Natural killer cell treated with Interleukin-12 subunit alpha and Interleukin-12 subunit beta and Interleukin-15 and Interleukin-18, amount 100 ng/mL, for 72 hours (primary cell): ENCODE results near the gene USP15. TPM values are rescaled to one million over a fixed set of nuclear protein-coding genes. Genes with fewer than 3 reads are reported as not detected.

Experiments used
- ATAC-seq, 2 donors: fragments of 150-1000 bp; cut with Tn5 transposase in 1 of 2; sonication (Bioruptor Pico), chemical (Tn5 transposase) in 1 of 2; 2 replicates each; pipeline ENCODE4 v1.10.0; 2021
- DNase-seq: peaks from one replicate; pipeline ENCODE4 v3.0.0; 2022; ENCODE audit warnings: low spot score
- H3K27ac Mint-ChIP-seq, 2 donors: 1 replicate in 1 of 2; 2 replicates in 1 of 2; pipeline ENCODE4 v1.8.0; 2022; ENCODE audit warnings: mixed read lengths in 2 of 2, mild to moderate bottlenecking in 1 of 2, moderate library complexity in 1 of 2
- H3K27me3 Mint-ChIP-seq, 2 donors: 1 replicate in 1 of 2; 2 replicates in 1 of 2; pipeline ENCODE4 v1.8.0; 2022; ENCODE audit warnings: mixed read lengths in 2 of 2
- H3K36me3 Mint-ChIP-seq: one replicate; pipeline ENCODE4 v1.8.0; 2022; ENCODE audit warnings: mixed read lengths
- H3K4me1 Mint-ChIP-seq, 2 donors: 1 replicate in 1 of 2; 2 replicates in 1 of 2; pipeline ENCODE4 v1.8.0; 2022; ENCODE audit warnings: low read depth in 2 of 2, mixed read lengths in 2 of 2, mild to moderate bottlenecking in 1 of 2
- H3K4me3 Mint-ChIP-seq: one replicate; pipeline ENCODE4 v1.8.0; 2022; ENCODE audit warnings: mixed read lengths
- H3K9me3 Mint-ChIP-seq: 2 replicates; pipeline ENCODE4 v1.8.0; 2022; ENCODE audit warnings: mixed read lengths
- total RNA-seq, 2 donors: library from RNA; stranded (reverse); gene quantifications; one replicate each; pipeline ENCODE4 v1.2.3, GENCODE V29; 2022

USP15 gene
- total RNA-seq, 2 donors from 2014 or later, result 154 to 159 TPM

- peaks cover 37 to 50% of the 10 kb centered on the region in 2 donors for H3K4me1 Mint-ChIP-seq
- ATAC-seq (no peak), DNase-seq (no peak)
- no peaks in the 10 kb centered on the region for H3K9me3 Mint-ChIP-seq
- peak overlapping the region; percentile 100 for H3K4me3 Mint-ChIP-seq
- H3K27me3 Mint-ChIP-seq, result no peaks in the 10 kb centered on the region
- H3K36me3 Mint-ChIP-seq, result peaks cover 17% of the 10 kb centered on the region
- peak overlapping the region; percentile 98 to 99 for H3K27ac Mint-ChIP-seq
Measured at GRCh38 chr12:62261876-62262517, 1.8 kb downstream of the USP15 start.

GRCh38 chr12:62263232-62263631, 3.0 kb downstream of the USP15 start:
- no peaks in the 10 kb centered on the region for H3K27me3 Mint-ChIP-seq
- H3K4me3 Mint-ChIP-seq, result peak overlapping the region; percentile 85
- peaks cover 46 to 59% of the 10 kb centered on the region in 2 donors for H3K4me1 Mint-ChIP-seq
- DNase-seq, result no peak
- H3K9me3 Mint-ChIP-seq, result no peaks in the 10 kb centered on the region
- H3K27ac Mint-ChIP-seq, result peak overlapping the region; percentile 96 to 99
- peaks cover 17% of the 10 kb centered on the region for H3K36me3 Mint-ChIP-seq
- no peak for ATAC-seq

- Mint-ChIP-seq H3K27me3 (no peaks in the 10 kb centered on the region), H3K36me3 (peaks cover 17% of the 10 kb centered on the region), H3K27ac (peak overlapping the region; percentile 96 to 99), H3K4me3 (peak overlapping the region; percentile 85), H3K9me3 (no peaks in the 10 kb centered on the region), H3K4me1 (peaks cover 50 to 60% of the 10 kb centered on the region in 2 donors)
- DNase-seq (no peak), ATAC-seq (no peak)
Measured at GRCh38 chr12:62263966-62264365, 3.8 kb downstream of the USP15 start.

DNA sequence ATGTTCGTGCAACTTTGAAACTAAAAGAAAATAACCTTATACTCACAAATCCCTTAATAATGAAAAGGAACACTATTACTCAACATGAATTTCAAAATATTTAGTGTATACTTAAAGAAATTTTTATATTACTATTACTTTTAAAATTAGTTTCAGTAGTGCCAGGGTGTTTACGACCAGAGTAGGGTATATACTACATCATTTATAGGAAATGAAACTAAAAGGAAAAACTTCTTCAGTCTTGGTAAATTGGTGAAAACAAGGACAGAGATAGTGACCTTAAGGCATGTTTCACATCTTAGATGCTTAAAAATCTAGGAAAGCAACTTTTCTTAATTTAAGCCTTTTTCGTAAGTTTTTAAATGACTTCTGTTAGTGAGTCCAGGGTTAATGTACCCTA, 4.5 kb downstream of the USP15 start:
- peak overlapping the region; percentile 96 to 99 for H3K27ac Mint-ChIP-seq
- no peaks in the 10 kb centered on the region for H3K27me3 Mint-ChIP-seq
- H3K36me3 Mint-ChIP-seq, result peaks cover 17% of the 10 kb centered on the region
- H3K4me1 Mint-ChIP-seq, result peaks cover 48 to 59% of the 10 kb centered on the region in 2 donors
- DNase-seq, result no peak
- no peaks in the 10 kb centered on the region for H3K9me3 Mint-ChIP-seq
- peak overlapping the region; percentile 85 for H3K4me3 Mint-ChIP-seq
- no peak for ATAC-seq

GRCh38 chr12:62265511-62265910, 5.3 kb downstream of the USP15 start:
- Mint-ChIP-seq H3K4me1 (peaks cover 55 to 66% of the 10 kb centered on the region in 2 donors), H3K36me3 (peaks cover 14% of the 10 kb centered on the region), H3K27me3 (no peaks in the 10 kb centered on the region), H3K4me3 (peak overlapping the region; percentile 85), H3K27ac (peak overlapping the region; percentile 96 to 99), H3K9me3 (no peaks in the 10 kb centered on the region)
- DNase-seq (no peak), ATAC-seq (no peak)

DNA sequence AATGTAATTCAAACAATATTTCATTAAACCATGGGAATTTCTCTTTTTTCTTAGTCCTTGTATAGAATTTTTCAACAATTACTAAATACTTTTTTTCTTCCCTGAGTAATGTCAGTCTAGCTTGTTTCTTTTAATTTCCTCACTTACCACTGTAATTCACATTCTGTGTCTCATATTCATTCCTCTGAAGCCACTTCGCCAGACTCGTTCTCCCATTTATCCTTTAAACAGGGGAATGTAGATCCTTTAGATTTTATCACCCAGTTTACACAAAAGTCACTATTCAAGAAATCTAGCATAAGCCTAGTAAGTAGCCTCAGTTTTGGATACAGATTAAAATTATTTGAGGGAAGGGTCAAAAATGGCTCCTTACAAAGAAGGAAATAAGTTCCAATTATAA, 6.8 kb downstream of the USP15 start:
- Mint-ChIP-seq H3K27ac (peak overlapping the region; percentile 43 to 78), H3K4me1 (peaks cover 59 to 77% of the 10 kb centered on the region in 2 donors), H3K4me3 (no peak overlapping the region), H3K9me3 (no peaks in the 10 kb centered on the region), H3K27me3 (no peaks in the 10 kb centered on the region), H3K36me3 (peaks cover 9% of the 10 kb centered on the region)
- no peak for DNase-seq
- ATAC-seq, result no peak

GRCh38 chr12:62267480-62267879, 7.3 kb downstream of the USP15 start:
- Mint-ChIP-seq H3K4me3 (peak overlapping the region; percentile 27), H3K27ac (peak overlapping the region; percentile 43 to 78), H3K9me3 (no peaks in the 10 kb centered on the region), H3K4me1 (peaks cover 61 to 80% of the 10 kb centered on the region in 2 donors), H3K36me3 (peaks cover 9% of the 10 kb centered on the region), H3K27me3 (no peaks in the 10 kb centered on the region)
- ATAC-seq, result no peak
- no peak for DNase-seq

- Mint-ChIP-seq H3K4me3 (peak overlapping the region; percentile 44), H3K36me3 (peaks cover 9% of the 10 kb centered on the region), H3K9me3 (no peaks in the 10 kb centered on the region), H3K4me1 (peaks cover 64 to 80% of the 10 kb centered on the region in 2 donors), H3K27ac (peak overlapping the region; percentile 38 to 87), H3K27me3 (no peaks in the 10 kb centered on the region)
- peak; percentile 56 to 81 for ATAC-seq
- DNase-seq, result no peak
Measured at GRCh38 chr12:62268956-62269355, 8.8 kb downstream of the USP15 start.

- Mint-ChIP-seq H3K27me3 (no peaks in the 10 kb centered on the region), H3K4me3 (no peak overlapping the region), H3K4me1 (peaks cover 62 to 80% of the 10 kb centered on the region in 2 donors), H3K9me3 (no peaks in the 10 kb centered on the region), H3K36me3 (peaks cover 4% of the 10 kb centered on the region), H3K27ac (peak overlapping the region; percentile 52 to 80)
- ATAC-seq (no peak), DNase-seq (no peak)
Measured at GRCh38 chr12:62269464-62270228, 9.4 kb downstream of the USP15 start.

DNA sequence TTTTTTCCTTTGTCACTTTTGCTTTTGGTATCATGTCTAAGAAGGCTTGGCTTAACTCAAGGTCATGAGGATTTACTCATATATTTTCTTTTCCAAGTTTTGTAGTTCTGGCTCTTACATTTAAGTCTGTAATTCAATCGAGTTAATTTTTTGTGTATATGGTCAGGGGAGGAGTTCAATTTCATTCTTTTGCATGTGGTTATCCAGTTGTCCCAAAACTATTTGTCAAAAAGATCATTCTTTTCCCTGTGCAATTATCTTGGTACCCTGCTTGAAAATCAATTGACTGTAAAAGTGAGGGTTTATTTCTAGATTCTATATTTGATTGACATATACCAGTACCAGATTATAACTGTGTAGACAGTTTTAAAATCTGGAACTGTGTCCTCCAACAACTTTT, 10.2 kb downstream of the USP15 start:
- Mint-ChIP-seq H3K9me3 (no peaks in the 10 kb centered on the region), H3K36me3 (no peaks in the 10 kb centered on the region), H3K27me3 (no peaks in the 10 kb centered on the region), H3K27ac (peak overlapping the region; percentile 52 to 80), H3K4me3 (peak overlapping the region; percentile 47), H3K4me1 (peaks cover 66 to 83% of the 10 kb centered on the region in 2 donors)
- ATAC-seq (no peak), DNase-seq (no peak)

DNA sequence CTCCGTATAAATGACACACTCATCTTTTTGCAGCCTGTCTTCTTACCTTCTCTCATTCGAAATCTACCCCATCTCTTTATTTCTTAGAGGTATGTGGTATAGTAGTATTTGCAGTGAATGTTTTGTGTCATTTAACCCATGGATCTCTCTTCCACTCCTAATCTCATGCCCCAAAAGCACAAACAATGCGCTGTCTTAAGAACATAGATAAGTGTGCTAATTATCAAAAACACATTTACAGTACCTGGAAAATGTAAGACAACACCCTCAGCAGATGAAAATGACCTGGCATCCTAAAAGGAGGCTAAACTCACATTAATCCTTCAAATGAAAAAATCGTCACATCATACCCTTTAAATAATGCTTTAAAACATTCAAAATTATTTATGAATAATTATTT, 10.7 kb downstream of the USP15 start:
- Mint-ChIP-seq H3K27me3 (no peaks in the 10 kb centered on the region), H3K27ac (peak overlapping the region; percentile 52 to 80), H3K4me1 (peaks cover 68 to 87% of the 10 kb centered on the region in 2 donors), H3K4me3 (peak overlapping the region; percentile 47), H3K9me3 (no peaks in the 10 kb centered on the region), H3K36me3 (no peaks in the 10 kb centered on the region)
- DNase-seq, result no peak
- no peak for ATAC-seq

DNA sequence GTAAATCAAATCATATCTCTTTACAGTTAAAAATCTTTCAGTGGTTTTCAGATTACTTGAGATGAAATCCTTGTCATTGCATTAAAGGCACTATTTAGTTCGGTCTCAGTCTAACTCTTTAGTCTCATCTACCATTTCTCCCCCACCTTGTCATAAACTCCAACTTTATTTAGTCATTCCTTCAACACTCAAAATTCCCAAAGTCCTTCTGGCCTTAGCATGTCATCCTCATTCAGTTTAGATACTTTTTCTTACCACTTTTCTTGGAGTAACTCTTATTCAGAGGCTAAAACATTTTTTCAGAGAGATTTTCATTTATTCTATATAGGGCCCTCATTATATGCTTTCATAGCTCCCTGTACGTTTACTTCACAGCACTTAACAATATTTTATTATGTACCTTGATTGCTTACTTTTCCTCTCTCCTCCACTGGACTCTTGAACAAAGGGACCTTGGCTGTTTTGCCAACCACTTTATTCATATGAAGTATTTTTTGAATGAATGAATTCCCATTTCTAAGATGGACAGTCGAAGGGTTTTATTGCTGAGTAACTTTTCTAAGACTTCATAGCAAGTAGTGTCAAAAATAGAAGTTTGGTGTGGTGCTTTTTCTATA, 12.8 kb downstream of the USP15 start:
- ATAC-seq, result no peak
- H3K4me3 Mint-ChIP-seq, result peak overlapping the region; percentile 18
- H3K27ac Mint-ChIP-seq, result peak overlapping the region; percentile 8 to 37

DNA sequence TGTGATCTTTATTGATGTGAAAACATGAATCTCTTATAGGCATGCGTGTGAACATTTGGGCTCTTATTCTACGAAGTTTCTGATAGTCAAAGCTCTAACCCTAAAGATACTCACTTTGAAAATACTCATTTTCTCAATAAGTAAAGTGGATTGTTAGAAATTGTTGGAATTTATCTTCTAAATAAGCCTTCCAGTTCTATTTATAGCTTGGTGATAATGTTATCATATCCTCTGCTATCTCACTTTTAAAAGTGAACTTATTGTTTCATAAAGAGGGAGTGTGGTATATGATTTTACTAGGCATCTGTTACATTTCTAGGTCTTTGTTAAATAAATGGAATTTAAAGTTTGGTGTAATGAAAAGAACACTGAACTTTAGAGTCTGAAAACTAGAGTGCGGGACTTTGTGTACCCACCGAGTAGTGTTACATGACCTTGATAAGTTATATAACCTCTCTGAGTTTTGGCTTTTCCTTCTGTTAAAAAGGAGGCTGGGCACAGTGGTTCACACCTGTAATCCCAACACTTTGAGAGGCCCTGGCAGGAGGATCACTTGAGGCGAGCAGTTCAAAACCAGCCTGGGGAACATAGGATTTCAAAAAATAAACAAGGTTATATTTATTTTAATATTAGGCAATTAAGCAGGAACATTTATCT, 13.6 kb downstream of the USP15 start:
- ATAC-seq (no peak), DNase-seq (no peak)
- no peaks in the 10 kb centered on the region for H3K27me3 Mint-ChIP-seq
- no peak overlapping the region for H3K4me3 Mint-ChIP-seq
- H3K36me3 Mint-ChIP-seq, result no peaks in the 10 kb centered on the region
- peaks cover 47 to 78% of the 10 kb centered on the region in 2 donors for H3K4me1 Mint-ChIP-seq
- no peak overlapping the region for H3K27ac Mint-ChIP-seq
- H3K9me3 Mint-ChIP-seq, result no peaks in the 10 kb centered on the region

More for the DNA sequence above, 12.8 kb downstream of the USP15 start:
- no peak for DNase-seq
- no peaks in the 10 kb centered on the region for H3K36me3 Mint-ChIP-seq
- no peaks in the 10 kb centered on the region for H3K27me3 Mint-ChIP-seq
- peaks cover 53 to 83% of the 10 kb centered on the region in 2 donors for H3K4me1 Mint-ChIP-seq
- H3K9me3 Mint-ChIP-seq, result no peaks in the 10 kb centered on the region
